SK-N-SH treated with all-trans-retinoic acid at 6 μM for 48 hours (cell line): Measurements from ENCODE around the gene WRAP73.

Experiments used
- ARNTL ChIP-seq: fragments of 450-650 bp; formaldehyde crosslinking; IDR thresholded peaks from 2 replicates; pipeline ENCODE4 v1.5.0; 2020; ENCODE audit warnings: low read depth, mild to moderate bottlenecking, moderate library complexity, borderline replicate concordance
- BACH2 ChIP-seq: fragments of 250-450 bp; sonication (Bioruptor Pico); IDR thresholded peaks from 2 replicates; pipeline ENCODE4 v1.9.0; 2021; ENCODE audit warnings: mild to moderate bottlenecking, borderline replicate concordance
- CREB5 ChIP-seq: fragments of 250-450 bp; sonication (Bioruptor Pico); IDR thresholded peaks from 2 replicates; pipeline ENCODE4 v1.5.1; 2020; ENCODE audit warnings: low read depth, mild to moderate bottlenecking, moderate library complexity
- OSR1 ChIP-seq: fragments of 250-450 bp; sonication (Bioruptor Pico); IDR thresholded peaks from 2 replicates; pipeline ENCODE4 v1.8.0; 2022; ENCODE audit warnings: moderate library complexity, mild to moderate bottlenecking, inconsistent platforms
- PATZ1 ChIP-seq: fragments of 250-450 bp; sonication (Bioruptor Pico); IDR thresholded peaks from 2 replicates; pipeline ENCODE4 v1.8.0; 2020; ENCODE audit warnings: mild to moderate bottlenecking, moderate library complexity, borderline replicate concordance
- ZFP3 ChIP-seq: fragments of 250-450 bp; sonication (Bioruptor Pico); IDR thresholded peaks from 2 replicates; pipeline ENCODE4 v1.5.0; 2020; ENCODE audit warnings: mild to moderate bottlenecking, moderate library complexity
- ZFP30 ChIP-seq: fragments of 450-650 bp; formaldehyde crosslinking; IDR thresholded peaks from 2 replicates; pipeline ENCODE4 v1.5.0; 2022; ENCODE audit warnings: mild to moderate bottlenecking, moderate library complexity
- ZNF565 ChIP-seq: fragments of 450-650 bp; formaldehyde crosslinking; conservative IDR thresholded peaks from 2 replicates; pipeline ENCODE4 v1.5.0; 2020; ENCODE audit warnings: low read depth, mild to moderate bottlenecking, moderate library complexity
- ZNF8 ChIP-seq: fragments of 450-650 bp; formaldehyde crosslinking; IDR thresholded peaks from 2 replicates; pipeline ENCODE4 v1.5.0; 2020; ENCODE audit warnings: mild to moderate bottlenecking, moderate library complexity

GRCh38 chr1:3674100-3675094, 24.5 kb upstream of the WRAP73 start:
- TF ChIP-seq ZNF565 (CRISPR knock-in tag) (no peak), PATZ1 (CRISPR knock-in tag) (no peak), ZFP30 (CRISPR knock-in tag) (no peak), OSR1 (CRISPR knock-in tag) (no peak), ZFP3 (no peak), ARNTL (CRISPR knock-in tag) (no peak), BACH2 (CRISPR knock-in tag) (no peak), ZNF8 (CRISPR knock-in tag) (no peak), CREB5 (CRISPR knock-in tag) (no peak)
